ENCODE data around the gene GPATCH8.

- TF ChIP-seq CTCF (IDR thresholded peaks at IDR 0.05) (no peak), POLR2A (IDR thresholded peaks at IDR 0.05) (no peak), POLR2AphosphoS5 (IDR thresholded peaks at IDR 0.05; ENCODE audit: insufficient read depth in 1 of 2, low read depth in 1 of 2) (no peak)
These were observed 118.4 kb downstream of the GPATCH8 start for GRCh38 chr17:44384823-44385286.
